Stimulated activated CD4-positive, alpha-beta T cell treated with anti-CD3 and anti-CD28 coated beads, TNF-alpha, amount 100 ng/mL, for 1 hour (primary cell): ENCODE results near the gene DUS1L.

Experiments
- DNase-seq, 3 donors: peaks; one replicate each; pipeline ENCODE4 v3.0.0-alpha.2; 2020; ENCODE audit warnings: low read depth in 3 of 3, low spot score in 1 of 3

DUS1L gene

DNA sequence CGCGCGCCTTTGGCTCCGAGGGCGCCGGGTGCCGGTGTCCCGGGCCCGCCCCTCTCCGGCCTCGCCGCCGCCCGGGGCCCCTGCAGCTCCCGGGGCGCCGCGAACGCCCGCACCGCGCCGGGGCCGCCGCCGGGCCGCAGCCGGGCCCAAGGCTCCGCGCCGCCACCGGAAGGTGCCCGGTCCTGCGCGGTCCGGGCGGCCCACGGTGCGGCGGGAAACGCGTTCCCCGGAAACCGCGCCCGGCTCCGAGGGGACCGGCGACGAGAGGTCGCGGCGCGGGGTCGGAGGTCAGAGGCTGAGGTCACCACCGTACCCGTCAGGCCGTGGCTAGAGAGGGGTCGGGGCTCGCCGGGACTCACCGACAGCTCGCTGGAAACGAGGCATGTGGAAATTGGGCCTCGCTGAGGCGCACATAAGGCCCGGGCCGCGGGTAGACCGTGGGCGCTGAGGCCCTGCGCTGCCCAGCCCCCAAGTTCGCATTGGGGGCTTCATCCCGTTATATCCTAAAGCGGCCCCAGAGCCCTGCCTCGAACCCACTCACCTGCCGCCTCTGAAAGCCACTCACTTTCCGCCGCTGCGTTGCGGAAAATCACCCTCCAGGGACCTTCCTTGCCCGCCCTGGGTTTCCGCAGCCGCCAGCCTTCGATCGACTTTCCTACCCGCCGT is at the start of gene DUS1L:
TSS of gene DUS1L (minus strand) at position 167 of the 666 bp plus-strand sequence. CDS start 745 bp downstream, outside the sequence.
- DNase-seq, result peak; percentile 21 to 74 (median 50)

DNA sequence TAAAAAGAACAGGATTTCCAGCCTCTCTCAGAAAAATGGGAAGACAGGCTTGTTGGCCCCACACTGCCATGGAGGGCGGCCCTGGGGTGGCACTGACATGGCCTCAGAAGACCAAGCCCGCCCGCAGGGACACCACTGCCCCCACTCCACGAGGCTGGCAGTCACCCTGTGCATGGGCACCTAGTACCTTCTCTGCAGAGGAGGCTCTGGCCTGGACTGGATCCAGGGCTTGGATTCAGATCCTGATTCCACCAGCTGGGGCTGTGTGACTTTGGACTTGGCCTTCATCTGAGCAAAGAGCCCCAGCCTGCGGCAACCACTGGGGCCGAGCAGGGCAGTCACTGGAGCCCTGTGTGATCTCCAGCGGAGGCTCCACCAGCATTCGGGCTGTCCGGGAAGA is 49.3 kb upstream of the DUS1L start:
- no peak for DNase-seq

DNA sequence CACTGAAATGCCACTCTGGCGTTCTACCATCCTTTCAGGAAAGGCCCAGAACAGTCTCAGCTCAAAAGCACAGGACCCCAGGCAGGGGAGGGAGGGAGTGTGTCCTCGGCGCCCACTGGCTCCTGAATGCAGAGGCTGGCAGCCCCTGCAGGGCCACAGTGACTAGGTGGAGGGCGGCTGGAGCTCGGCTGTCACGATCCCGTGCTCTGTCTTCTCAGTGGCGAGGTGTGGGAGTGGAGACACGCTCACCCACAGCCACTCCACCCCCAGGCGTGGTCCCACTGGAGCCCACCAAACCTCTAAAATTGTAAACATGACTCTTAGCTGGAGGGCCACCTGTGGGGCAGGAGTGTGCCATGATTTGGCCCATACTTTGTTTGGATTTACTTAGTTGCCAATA is 48.8 kb upstream of the DUS1L start:
- no peak for DNase-seq

DNA sequence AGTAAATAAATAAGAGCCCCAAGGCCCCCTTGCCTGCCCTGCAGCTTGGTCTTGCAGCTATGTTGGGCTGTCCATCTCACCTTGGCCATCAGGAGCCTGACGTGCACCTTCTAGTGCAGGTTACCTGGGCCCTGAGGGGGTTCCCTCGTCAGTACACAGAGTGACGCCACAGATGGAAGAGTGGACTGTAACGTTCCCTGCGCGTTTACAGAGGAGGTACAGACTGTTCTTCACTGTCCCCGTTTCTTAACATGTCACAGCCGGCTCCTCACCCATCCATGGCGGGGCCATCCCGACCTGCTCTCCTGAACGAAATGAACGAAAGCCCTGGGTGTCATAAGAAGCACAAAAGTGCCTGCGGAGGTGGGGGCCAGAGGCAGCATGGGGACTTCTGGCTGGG is 48.3 kb upstream of the DUS1L start:
- DNase-seq, result no peak

DNA sequence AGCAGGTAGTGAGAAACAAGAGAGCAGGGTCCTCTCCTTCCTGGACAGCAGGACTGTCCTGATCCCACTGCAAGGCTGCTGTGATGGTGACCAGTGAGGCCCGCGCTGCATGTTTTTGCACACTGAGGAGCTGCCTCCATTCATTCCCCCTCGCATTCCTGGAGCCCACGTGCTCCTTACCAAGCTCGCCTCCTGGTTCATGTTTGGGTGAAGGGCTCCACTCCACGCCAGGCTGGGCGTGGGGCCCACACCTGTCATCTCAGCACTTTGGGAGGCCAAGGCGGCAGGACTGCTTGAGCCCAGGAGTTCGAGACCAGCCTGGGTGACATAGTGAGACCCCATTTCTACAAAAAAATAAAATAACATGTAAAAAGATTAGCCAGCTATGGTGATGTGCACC is 47.8 kb upstream of the DUS1L start:
- no peak for DNase-seq

DNA sequence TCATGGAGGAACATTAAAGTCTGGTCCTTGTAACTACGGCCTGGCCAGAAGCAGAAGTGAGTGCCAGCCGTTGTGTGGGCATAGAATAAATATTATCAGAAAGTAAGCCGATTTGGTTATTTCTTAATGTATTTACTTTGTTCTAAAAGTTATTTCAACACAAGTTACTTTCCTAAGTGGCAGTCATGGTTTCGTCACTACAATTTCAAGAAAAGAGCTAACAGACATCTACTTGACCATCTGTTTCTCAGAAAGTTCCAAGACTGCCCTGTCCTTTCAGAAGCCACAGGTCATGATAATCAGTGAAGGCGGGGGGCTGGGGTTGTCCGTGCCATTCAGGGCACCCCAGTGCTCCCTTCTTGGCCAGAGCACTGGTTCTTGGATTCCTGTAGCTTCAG is 47.3 kb upstream of the DUS1L start:
- no peak for DNase-seq

DNA sequence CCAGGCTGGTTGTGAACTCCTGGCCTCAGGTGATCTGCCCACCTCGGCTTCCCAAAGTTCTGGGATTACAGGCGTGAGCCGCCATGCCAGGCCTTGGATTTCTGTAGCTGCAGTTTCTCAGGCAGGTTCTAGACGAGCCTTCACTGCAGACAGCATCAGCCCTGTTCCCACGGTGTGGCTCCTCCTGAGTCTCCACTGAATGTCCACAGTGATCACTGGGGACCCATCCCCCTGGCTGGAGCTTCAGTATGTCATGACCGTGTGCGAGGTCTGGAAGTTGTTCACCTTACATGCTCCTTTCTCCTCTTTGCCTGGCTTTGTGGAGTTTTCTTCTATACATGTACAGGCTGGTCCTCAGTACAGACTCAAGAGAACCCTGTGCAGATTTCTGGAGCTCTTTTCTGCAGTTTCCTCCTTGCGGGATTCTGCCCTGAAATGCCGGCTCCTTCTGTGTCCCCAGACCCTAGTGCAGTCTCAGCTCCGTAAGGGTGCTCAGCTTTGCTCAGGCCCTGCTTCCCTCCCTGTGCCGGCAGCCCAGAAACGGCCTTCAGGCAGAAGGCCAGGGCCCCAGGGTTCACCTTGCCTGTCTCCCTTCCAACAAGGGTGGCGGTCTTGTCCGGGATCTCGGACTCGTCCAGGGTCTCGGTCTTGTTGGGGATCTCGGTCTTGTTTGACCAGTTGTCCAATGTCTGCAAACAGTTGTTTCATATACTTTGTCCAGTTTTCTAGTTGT is 46.7 kb upstream of the DUS1L start:
- DNase-seq, result no peak

DNA sequence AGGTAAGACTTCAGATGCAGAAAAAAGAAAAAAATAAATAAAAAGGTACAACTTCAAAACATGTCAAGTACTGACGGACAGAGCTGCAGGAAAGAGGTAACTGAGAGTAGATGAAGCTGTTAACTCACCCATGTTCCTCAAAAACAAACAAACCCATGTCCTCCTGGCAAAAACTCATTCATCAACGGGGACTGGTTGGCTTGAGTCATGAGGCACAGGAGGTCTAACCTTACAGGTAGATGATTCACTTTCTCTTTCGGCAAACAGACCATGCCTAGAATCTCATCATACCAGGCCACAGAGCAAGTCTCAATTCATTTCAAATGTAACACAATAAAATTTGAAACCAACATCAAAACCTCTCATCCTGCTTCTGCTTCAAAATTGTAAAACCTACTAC is 44.7 kb upstream of the DUS1L start:
- DNase-seq, result no peak

DNA sequence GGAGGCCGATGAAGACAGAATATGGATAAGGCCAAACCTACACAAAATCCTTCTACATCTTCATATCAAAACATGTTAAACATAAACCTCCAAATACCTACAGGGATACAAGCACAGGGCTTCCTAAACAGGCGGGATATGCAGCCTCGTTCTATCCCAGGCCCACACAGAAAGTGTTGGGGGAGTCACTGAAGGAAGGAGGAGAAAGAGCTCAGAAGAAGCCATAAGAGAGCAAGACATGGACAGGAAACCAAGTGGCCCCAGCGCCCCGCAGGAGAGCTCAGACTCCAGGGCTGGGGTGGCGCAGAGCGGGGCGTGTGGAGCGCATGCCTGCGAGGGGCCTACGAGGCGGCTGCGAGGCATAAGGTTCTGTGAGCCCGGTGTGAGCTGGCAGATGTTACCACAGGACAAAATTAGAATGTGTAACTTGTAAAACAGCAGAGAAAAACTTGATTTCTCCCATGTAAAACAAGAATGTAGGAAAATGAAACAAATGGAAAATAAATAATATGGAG is 43.4 kb upstream of the DUS1L start:
- no peak for DNase-seq

DNA sequence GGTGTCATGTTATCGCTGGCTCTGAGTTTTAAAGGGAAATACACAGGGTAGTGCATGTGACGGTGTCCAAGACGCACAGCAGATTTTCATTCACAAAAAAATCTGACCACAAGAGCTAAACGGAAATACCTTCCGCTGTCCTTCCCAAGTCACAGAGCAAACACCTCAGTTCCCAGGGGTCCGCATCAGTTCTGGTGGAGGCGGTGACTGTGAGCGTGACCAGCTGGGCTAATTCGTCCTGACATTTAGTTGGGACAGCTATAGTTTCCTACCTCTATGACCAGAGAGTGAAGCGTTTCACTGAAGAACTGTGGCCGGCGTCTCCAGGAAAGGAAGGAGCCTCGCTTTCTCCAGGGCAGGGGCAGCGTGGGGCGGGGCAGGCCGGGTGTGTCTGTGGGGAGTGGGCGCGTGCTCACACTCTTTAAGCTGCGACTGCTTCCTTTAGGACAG is 42.9 kb upstream of the DUS1L start:
- DNase-seq, result no peak

DNA sequence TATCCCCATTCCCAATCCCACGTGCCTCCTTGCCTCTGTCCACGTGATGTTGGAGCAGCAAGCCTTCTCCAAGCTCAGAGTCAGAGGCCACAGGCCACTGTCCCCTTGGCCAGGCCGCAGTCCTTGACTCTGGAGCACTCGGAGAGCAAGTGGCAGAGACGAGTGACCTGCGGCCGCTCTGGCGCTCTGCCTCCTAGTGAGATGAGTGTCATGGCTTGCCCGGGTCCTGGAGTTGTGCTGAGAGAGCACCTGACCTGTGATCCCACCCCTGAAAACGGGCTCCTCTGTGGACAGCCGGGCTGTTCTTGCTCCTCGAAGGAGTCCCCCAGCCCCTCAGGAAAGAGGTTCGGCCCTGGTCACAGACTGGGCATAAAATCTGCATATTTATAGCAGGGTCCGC is 42.4 kb upstream of the DUS1L start:
- DNase-seq, result no peak

DNA sequence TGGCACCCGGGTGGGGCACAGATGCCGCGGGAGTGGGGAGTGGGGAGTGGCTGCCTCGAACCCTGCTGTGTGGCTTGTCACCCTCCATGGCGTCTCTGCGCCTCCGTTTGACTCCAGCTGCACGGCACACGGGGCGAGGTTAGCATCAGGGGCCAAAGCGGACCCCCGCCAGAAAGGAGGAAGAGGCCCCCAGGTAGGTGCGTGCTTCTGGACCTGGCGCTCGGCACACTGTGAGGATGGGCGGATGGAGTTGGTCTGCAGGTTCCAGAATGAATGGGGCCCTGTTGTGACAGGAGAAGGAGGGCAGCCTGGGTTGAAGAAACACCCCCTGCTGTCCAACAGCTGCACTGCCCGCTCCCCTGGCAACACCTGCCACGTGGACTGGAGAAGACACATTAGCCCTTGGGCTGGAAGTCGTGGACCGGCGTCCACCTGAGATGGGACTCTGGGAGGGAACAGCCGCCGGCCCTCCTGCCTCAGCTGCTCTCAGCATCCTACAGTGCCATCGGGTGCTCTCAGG is 41.8 kb upstream of the DUS1L start:
- DNase-seq, result no peak

DNA sequence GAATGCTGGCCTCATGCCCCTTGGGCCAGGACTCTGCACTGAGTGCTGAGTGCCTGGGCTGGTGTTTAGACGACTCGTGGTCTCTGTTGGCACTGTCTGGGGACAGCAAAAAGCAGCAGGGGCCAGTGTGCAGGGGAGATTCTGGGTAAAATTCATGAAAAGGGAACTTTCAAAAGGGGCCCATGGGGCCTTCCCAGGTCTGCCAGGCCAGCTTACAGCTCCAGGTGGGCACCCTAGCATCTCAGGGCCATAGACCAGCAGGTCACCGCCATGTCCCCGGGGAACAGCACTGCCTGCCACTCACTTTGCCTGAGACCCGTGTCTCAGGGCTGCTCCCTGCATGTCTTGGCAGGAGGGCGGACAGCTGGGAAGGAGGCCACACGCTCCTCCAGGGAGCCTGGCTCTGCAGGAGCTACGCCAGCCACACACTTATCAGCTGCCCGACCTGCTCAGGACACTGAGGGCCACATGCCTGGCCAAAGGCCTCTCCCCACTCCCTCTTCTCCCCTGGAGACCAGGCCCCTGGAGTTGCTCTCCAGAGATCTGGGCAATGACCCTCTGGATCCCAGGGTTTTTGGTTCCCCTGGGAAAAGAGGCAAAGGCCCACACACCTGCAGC is 41.2 kb upstream of the DUS1L start:
- no peak for DNase-seq

DNA sequence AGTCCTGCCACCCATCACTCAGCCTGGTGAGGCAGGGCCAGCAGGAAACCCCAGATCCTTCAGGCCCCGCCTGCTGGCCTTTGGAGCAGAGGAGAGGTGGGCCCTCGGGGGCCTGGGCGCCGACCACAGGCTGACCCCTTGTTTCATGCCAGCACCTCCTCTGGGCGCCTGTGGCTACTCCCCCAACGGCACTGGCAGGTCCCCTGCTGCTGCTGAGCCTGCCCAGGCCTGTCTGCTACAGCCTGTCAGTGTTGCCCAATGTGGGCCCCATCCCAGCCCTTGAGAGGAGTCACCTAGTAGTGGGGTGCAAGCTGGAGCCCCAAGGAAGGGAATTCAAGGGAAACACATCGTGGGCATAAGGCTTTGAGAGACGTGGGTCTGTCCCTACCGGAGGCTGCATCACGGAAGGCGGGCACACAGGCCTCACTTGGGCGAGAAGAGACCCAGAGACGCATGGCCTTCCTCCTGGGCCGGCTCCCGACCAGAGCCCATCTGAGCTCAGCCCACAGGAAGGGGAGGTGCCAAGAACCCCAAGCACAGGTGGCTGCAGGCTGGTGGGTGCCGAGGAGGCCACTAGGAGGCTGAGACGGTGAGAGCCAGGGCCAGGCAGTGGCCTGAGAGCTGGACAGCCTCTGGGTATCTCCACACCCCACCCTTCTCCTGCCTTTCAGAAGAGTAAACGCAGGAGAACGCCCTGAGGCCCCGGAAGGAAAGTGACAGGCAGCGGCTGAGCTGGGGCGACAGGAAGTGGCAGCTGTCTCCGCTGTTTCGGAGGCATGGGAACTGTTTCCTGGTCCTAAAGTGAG is 40.5 kb upstream of the DUS1L start:
- peak in 1 of 3 donors; percentile 42 for DNase-seq

DNA sequence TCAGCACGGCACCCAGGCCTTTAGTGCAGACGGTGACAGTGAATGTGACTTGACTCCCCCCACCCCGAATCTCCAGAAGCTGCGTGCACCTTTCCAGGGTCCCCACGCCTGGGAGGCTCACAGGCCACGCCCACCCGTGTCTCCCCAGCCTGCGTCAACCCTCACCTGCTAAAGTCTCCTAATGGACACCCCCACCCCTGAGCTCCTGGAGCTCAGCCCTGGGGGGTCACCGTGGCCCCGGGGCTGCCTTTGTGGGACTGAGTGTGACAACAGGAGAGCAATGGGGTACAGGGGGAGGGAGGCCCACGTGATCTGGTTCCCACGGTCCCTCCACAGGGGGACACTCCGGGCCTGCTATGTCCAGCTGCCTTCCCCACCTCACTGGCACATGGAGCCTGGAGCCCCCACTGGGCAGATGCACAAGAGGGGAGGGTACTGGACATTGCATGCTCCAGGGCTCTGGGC is 39.8 kb upstream of the DUS1L start:
- DNase-seq, result no peak

DNA sequence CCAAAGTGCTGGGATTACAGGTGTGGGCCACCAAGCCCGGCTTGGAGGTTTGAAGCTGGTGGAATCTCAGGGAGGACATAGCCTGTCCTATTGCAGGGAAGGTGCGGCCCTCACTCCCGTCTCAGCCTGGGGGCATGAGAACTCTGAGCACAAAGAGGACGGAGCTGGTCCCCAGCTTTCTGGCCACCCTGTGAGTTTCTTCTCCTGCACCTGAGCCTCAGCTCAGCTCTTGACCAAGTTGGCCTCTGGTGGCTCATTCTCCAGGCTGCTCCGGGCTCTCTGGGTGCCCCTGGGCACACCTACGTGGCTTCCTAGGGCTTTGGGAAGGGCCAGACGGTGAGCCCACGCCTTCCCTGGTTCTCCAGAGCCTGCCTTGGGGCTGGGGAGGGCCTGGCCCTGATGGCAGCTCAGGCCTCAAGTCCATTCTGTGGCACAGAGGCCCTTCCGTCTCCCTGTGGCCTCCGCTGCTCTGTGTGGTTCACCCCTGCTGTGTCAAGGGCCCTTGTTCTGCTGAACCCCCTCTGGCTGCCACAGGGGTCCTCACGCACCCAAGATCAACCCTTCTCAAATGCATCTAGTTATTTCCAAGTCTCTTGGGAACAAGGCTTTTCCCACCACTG is 39.3 kb upstream of the DUS1L start:
- no peak for DNase-seq

DNA sequence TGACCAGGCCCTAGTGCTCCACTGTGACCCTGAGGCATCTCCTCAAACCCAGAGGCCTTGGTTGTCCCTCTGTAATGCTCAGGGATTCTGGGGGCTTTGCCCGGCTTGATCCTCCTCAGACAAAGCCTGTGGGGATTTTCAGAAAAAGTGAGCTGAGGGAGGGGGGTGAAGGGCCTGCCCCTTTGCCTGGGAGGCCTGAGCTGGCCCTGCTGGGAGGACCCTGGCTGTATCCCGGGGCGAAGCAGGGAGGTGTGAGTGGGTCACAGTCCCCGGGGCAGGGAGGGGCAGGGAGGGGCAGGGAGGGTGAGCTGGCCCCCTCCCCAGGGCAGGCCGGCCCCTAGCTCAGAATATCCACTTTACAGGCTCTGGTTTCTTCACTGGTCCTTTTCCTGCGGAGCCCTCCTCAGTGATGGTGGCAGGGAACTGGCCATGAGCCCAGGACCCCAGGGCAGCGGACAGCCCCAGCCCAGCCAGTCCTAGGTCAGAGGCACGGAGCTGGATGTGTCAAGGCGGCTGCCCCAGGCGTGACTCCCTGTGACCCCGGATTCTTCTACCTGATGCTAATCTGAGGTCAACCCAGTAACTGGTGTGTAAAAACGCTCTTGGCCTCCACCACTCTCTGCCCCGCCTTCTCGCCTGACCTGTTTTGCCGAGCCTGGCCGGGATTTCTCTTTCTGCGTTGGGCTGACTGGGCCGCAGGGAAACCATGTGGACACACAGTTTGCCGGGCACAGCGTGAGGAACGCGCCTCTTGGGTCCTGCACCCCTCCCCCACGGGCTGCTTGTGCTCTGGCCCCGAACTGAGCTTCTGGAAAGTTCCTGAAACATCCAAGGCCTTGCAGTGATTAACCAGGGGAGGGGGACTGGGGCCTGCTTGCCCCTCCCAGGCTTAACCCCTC is 38.2 kb upstream of the DUS1L start:
- DNase-seq, result no peak

DNA sequence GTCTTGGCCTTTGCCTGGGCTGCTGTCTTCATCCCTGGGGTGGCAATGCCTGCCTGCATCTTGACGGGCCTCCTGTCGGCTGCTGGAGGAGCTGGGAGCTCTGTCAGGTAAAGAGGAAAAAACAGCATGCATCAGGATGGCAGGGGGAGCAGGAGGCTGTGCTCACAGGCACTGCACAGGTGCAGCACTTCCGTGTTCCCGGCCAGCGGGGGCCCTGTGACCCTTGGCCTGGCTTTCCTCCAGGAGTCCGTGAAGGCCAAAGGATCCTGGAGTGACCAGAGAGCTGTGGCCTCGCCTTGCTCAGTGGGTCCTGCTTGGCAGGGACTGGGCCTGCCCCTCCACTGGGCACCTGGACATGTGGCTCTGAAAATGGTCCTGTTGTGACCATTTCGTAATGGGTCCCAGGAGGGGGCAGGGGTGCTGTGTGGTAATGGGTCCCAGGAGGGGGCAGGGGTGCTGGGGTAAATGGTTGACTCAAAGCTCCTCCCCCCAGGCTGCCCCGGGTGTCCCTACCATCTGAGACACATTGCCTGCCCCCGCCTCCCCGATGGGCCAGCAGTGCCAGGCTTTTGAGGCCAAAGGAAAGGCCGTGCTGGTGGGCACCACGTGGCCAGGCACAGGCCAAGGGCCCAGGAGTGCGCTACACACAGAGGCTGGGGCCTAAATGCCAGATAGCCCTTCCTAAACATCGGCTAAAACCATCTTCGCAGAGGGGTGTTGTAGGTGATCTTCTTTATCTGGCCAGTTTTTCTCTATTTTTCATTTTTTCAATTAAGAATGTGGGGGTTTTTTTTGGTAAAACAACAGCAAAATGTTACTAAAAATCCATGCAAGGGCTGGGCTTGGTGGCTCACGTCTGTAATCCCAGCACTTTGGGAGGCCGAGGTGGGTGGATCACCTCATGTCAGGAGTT is 36.4 kb upstream of the DUS1L start:
- no peak for DNase-seq
